CD4-positive, alpha-beta T cell (primary cell): ENCODE data around the gene TOR1A. TPM values are rescaled to one million over a fixed set of nuclear protein-coding genes. Genes with fewer than 3 reads are reported as not detected.
A peak's percentile ranks its signal among the peaks of the same experiment; 100 is the strongest.

ENCODE experiments used
- ATAC-seq: fragments of 200-7000 bp; cut with Tn5 transposase; one replicate; pipeline ENCODE4 v1.10.0; 2022; ENCODE audit warnings: mild to moderate bottlenecking; ENCODE audit not compliant: poor library complexity
- CTCF ChIA-PET: fragments of 350-600 bp; sonication (Branson Sonifier 250); formaldehyde crosslinking; loops from one replicate; lab custom pipeline; 2021; ENCODE audit warnings: antibody characterized with exemption, inconsistent platforms; lab: Charles Lee
- POLR2A ChIA-PET: fragments of 350-600 bp; sonication (Branson Sonifier 250); formaldehyde crosslinking; loops from one replicate; lab custom pipeline; 2021; ENCODE audit warnings: antibody characterized with exemption, inconsistent platforms; lab: Charles Lee
- DNase-seq, 14 experiments: peaks; one replicate each; pipeline ENCODE4 v3.0.0-alpha.2; 2013 to 2020; ENCODE audit warnings: mixed read lengths in 2 of 14
- H3K27ac ChIP-seq, 2 donors: one replicate each; pipeline versions ENCODE4 v1.5.1 to v1.7.0; 2013; ENCODE audit warnings: low read length in 2 of 2, low read depth in 1 of 2, mild to moderate bottlenecking in 1 of 2
- H3K27me3 ChIP-seq, 2 experiments: 1 replicate in 1 of 2; 2 replicates in 1 of 2; pipeline versions ENCODE4 v1.6.1 to v1.7.0; 2013; ENCODE audit warnings: low read length in 2 of 2, control low read depth in 1 of 2, mild to moderate bottlenecking in 1 of 2, moderate library complexity in 1 of 2; ENCODE audit not compliant: insufficient read depth in 2 of 2, control insufficient read depth in 1 of 2
- H3K36me3 ChIP-seq: one replicate; pipeline ENCODE4 v1.6.1; 2013; ENCODE audit warnings: low read length, control low read depth; ENCODE audit not compliant: insufficient read depth
- H3K4me1 ChIP-seq: one replicate; pipeline ENCODE4 v1.6.1; 2013; ENCODE audit warnings: low read length, control low read depth; ENCODE audit not compliant: insufficient read depth
- H3K4me3 ChIP-seq: one replicate; pipeline ENCODE4 v1.5.1; 2013; ENCODE audit warnings: mild to moderate bottlenecking, low read length, moderate library complexity
- H3K9me3 ChIP-seq, 2 experiments: 1 replicate in 1 of 2; 2 replicates in 1 of 2; pipeline versions ENCODE4 v1.6.1 to v1.7.0; 2013; ENCODE audit warnings: low read length in 2 of 2, mild to moderate bottlenecking in 2 of 2, control low read depth in 1 of 2, moderate library complexity in 1 of 2; ENCODE audit not compliant: control insufficient read depth in 1 of 2, insufficient read depth in 1 of 2
- H3K27ac Mint-ChIP-seq: one replicate; pipeline ENCODE4 v1.8.0; 2020; ENCODE audit warnings: mixed read lengths
- H3K27me3 Mint-ChIP-seq: one replicate; pipeline ENCODE4 v1.8.0; 2021; ENCODE audit warnings: mixed read lengths
- H3K36me3 Mint-ChIP-seq: one replicate; pipeline ENCODE4 v1.8.0; 2021; ENCODE audit warnings: low read depth, mixed read lengths
- H3K4me1 Mint-ChIP-seq: one replicate; pipeline ENCODE4 v1.8.0; 2021; ENCODE audit warnings: low read depth, mixed read lengths
- H3K4me3 Mint-ChIP-seq: one replicate; pipeline ENCODE4 v1.8.0; 2020; ENCODE audit warnings: mild to moderate bottlenecking, mixed read lengths
- H3K9me3 Mint-ChIP-seq: one replicate; pipeline ENCODE4 v1.8.0; 2020; ENCODE audit warnings: mixed read lengths
- intact Hi-C, 2 experiments: fragments of 100-400 bp; cut with DNase I in 1 of 2; cut with micrococcal nuclease in 1 of 2; formaldehyde crosslinking; loops; one replicate each; pipeline versions ENCODE4 v1.15.1 to v1.9.0; 2023 to 2025; cut with DNase I, micrococcal nuclease
- total RNA-seq, 174 experiments: library from RNA in 2 of 174; stranded (reverse) in 2 of 174; gene quantifications; one replicate each; pipeline ENCODE4 v1.2.3 and lab custom pipeline; 2021 to 2026
- TF ChIP-seq, protein P1 (sequence below): fragments of 200-600 bp; IDR thresholded peaks from one replicate; pipeline ENCODE4 v1.8.0; 2022; ENCODE audit warnings: antibody characterized with exemption, mild to moderate bottlenecking

Gene TOR1A
- total RNA-seq, 2 experiments from 2014 or later, result 12.6 to 13.9 TPM

- H3K36me3 Mint-ChIP-seq, result peaks cover 55% of the 10 kb centered on the region
Observed at GRCh38 chr9:129840034-129840433, 16.1 kb upstream of the TOR1A start.

GRCh38 chr9:129839324-129840023 lies 15.5 kb upstream of the TOR1A start:
- Mint-ChIP-seq H3K4me1 (peaks cover 75% of the 10 kb centered on the region), H3K27ac (peak overlapping the region; percentile 92), H3K9me3 (no peaks in the 10 kb centered on the region), H3K27me3 (no peaks in the 10 kb centered on the region), H3K4me3 (peak overlapping the region; percentile 85), H3K36me3 (peaks cover 60% of the 10 kb centered on the region)
- Histone ChIP-seq H3K4me3 (peak overlapping the region; percentile 9), H3K9me3 (no peaks in the 10 kb centered on the region), H3K4me1 (peaks cover 61% of the 10 kb centered on the region), H3K36me3 (peaks cover 28% of the 10 kb centered on the region), H3K27ac (peak overlapping the region; percentile 45 to 62), H3K27me3 (no peaks in the 10 kb centered on the region)
- TF ChIP-seq, protein P1, sequence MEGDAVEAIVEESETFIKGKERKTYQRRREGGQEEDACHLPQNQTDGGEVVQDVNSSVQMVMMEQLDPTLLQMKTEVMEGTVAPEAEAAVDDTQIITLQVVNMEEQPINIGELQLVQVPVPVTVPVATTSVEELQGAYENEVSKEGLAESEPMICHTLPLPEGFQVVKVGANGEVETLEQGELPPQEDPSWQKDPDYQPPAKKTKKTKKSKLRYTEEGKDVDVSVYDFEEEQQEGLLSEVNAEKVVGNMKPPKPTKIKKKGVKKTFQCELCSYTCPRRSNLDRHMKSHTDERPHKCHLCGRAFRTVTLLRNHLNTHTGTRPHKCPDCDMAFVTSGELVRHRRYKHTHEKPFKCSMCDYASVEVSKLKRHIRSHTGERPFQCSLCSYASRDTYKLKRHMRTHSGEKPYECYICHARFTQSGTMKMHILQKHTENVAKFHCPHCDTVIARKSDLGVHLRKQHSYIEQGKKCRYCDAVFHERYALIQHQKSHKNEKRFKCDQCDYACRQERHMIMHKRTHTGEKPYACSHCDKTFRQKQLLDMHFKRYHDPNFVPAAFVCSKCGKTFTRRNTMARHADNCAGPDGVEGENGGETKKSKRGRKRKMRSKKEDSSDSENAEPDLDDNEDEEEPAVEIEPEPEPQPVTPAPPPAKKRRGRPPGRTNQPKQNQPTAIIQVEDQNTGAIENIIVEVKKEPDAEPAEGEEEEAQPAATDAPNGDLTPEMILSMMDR, result no peak
- DNase-seq (no peak), ATAC-seq (no peak)
- ChIA-PET POLR2A (interaction anchor here (0.8 to 6.9 kb wide), 8 partner anchors 11 to 50 kb away, joined by 3 to 134 read pairs (median 4); no protein-coding TSS in a partner anchor), CTCF (interaction anchor here (1.0 to 1.3 kb wide), 3 partner anchors 12 to 218 kb away, joined by 3 to 4 read pairs (median 4); no protein-coding TSS in a partner anchor)
- intact Hi-C loops, result loop anchor here (2.0 to 10.0 kb wide), 3 partner anchors 27 to 203 kb away; partner anchors contain the start of gene FNBP1 (in 1 of the 2)

More at GRCh38 chr9:129840034-129840433, 16.1 kb upstream of the TOR1A start:
- Histone ChIP-seq H3K36me3 (peaks cover 28% of the 10 kb centered on the region), H3K4me1 (peaks cover 60% of the 10 kb centered on the region), H3K27ac (peak overlapping the region; percentile 45 to 59), H3K4me3 (peak overlapping the region; percentile 9), H3K27me3 (no peaks in the 10 kb centered on the region), H3K9me3 (no peaks in the 10 kb centered on the region)
- H3K4me3 Mint-ChIP-seq, result peak overlapping the region; percentile 68
- intact Hi-C loops, result loop anchor here in 1 of 2 experiments (2.0 kb wide), 1 partner anchor 27 kb away; no protein-coding TSS in a partner anchor
- peaks cover 75% of the 10 kb centered on the region for H3K4me1 Mint-ChIP-seq
- ATAC-seq, result peak; percentile 21
- H3K27ac Mint-ChIP-seq, result peak overlapping the region; percentile 92
- H3K27me3 Mint-ChIP-seq, result no peaks in the 10 kb centered on the region
- TF ChIP-seq, protein P1, result no peak
- CTCF ChIA-PET, result interaction anchor here (0.6 to 0.7 kb wide), 2 partner anchors 24 to 55 kb away, joined by 3 read pairs; no protein-coding TSS in a partner anchor
- POLR2A ChIA-PET, result no interaction called here
- no peaks in the 10 kb centered on the region for H3K9me3 Mint-ChIP-seq
- peak in 7 of 14 experiments; percentile 14 to 55 (median 31) for DNase-seq

GRCh38 chr9:129838707-129839259 lies 14.8 kb upstream of the TOR1A start:
- Histone ChIP-seq H3K9me3 (no peaks in the 10 kb centered on the region), H3K4me1 (peaks cover 64% of the 10 kb centered on the region), H3K4me3 (peak overlapping the region; percentile 6), H3K27me3 (no peaks in the 10 kb centered on the region), H3K27ac (peak overlapping the region in 1 of 2 donors; percentile 62), H3K36me3 (peaks cover 26% of the 10 kb centered on the region)
- ATAC-seq, result no peak
- peak in 5 of 14 experiments; percentile 13 to 47 (median 32) for DNase-seq
- intact Hi-C loops, result loop anchor here (5.0 to 10.0 kb wide), 2 partner anchors 106 to 204 kb away; partner anchors contain the start of gene FNBP1 (in 1 of the 2)
- H3K27me3 Mint-ChIP-seq, result no peaks in the 10 kb centered on the region
- TF ChIP-seq, protein P1, result no peak
- H3K4me3 Mint-ChIP-seq, result peak overlapping the region; percentile 85
- peak overlapping the region; percentile 92 for H3K27ac Mint-ChIP-seq
- peaks cover 81% of the 10 kb centered on the region for H3K4me1 Mint-ChIP-seq
- ChIA-PET POLR2A (interaction anchor here (0.7 to 6.9 kb wide), 9 partner anchors 12 to 212 kb away, joined by 3 to 134 read pairs (median 3); no protein-coding TSS in a partner anchor), CTCF (interaction anchor here (0.5 to 1.3 kb wide), 4 partner anchors 10 to 219 kb away, joined by 3 to 4 read pairs (median 4); no protein-coding TSS in a partner anchor)
- peaks cover 63% of the 10 kb centered on the region for H3K36me3 Mint-ChIP-seq
- H3K9me3 Mint-ChIP-seq, result no peaks in the 10 kb centered on the region
